ENCODE data around the gene CPED1.

GRCh38 chr7:121058975-121059374 lies 70.5 kb downstream of the CPED1 start:
- no peak for TF ChIP-seq EZH2 (IDR thresholded peaks at IDR 0.05)
- no peak for TF ChIP-seq POLR2AphosphoS5 (IDR thresholded peaks at IDR 0.05; ENCODE audit: borderline replicate concordance, low read depth, low read length)
- TF ChIP-seq FOXP2 (optimal IDR thresholded peaks at IDR 0.05; ENCODE audit: control extremely low read depth, extremely low read length, insufficient read depth), result no peak
